ENCODE measurements around the gene ESPN.

- no peak for TF ChIP-seq CTCF (IDR thresholded peaks at IDR 0.05; ENCODE audit: poor library complexity)
- TF ChIP-seq EZH2 (IDR thresholded peaks at IDR 0.05; ENCODE audit: borderline replicate concordance): no peak
Observed at GRCh38 chr1:6465461-6466005, 41.0 kb downstream of the ESPN start.
